HS-27A (cell line): ENCODE measurements around the gene RBPMS2.

ENCODE experiments used
- DNase-seq: peaks from one replicate; pipeline ENCODE4 v3.0.0-alpha.2; 2012; ENCODE audit warnings: low read depth, missing footprints

RBPMS2 gene

GRCh38 chr15:64731012-64731804 is 44.2 kb downstream of the RBPMS2 start:
- DNase-seq: peak; percentile 56

- no peak for DNase-seq
Measured at GRCh38 chr15:64730151-64730550, 45.2 kb downstream of the RBPMS2 start.

DNA sequence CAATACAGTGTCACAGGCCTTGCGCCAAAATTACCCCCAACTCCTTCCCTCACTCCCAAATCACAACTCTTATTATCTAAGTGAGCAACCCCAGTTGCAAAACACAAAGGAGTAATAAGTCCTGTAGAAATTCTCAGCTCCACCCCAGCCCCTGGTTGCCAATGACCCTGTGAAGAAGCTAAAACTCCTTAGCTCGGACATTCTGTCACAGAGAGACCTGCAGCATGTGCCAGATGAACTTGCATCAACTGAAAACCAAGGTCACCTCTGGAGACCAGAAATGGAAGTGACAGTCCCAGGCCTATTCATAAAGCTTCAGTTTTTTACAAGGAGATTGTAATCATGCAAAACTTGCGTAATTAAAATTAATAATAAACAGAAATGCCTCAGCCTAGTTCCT is 55.2 kb downstream of the RBPMS2 start:
- no peak for DNase-seq

- DNase-seq: no peak
Measured at GRCh38 chr15:64717735-64718495, 57.5 kb downstream of the RBPMS2 start.

DNA sequence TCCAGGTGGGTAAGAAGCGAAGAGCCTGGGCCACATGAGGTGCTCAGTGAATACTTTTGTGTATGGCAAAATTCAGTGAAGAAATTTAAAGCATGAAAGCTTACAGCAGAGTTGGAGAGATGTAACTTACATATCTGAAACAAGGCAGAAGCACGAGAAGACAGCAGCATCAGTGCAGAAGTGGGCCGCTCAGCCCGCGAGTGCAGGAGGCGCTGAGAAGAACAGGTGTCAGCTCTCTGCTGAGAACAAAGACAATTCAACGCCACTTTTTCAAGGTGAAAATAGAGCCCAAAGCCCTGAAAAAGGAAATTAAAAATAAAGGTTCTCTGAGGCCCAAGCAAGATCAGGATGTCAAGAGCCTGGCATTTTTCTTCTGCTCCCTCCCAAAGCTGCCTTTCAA is 58.3 kb downstream of the RBPMS2 start:
- DNase-seq: no peak

- no peak for DNase-seq
Measured at GRCh38 chr15:64716452-64716851, 58.9 kb downstream of the RBPMS2 start.

- DNase-seq: no peak
Measured at GRCh38 chr15:64713592-64713991, 61.8 kb downstream of the RBPMS2 start.

GRCh38 chr15:64712353-64712752 is 63.0 kb downstream of the RBPMS2 start:
- no peak for DNase-seq

GRCh38 chr15:64710676-64711428 is 64.5 kb downstream of the RBPMS2 start:
- no peak for DNase-seq

DNA sequence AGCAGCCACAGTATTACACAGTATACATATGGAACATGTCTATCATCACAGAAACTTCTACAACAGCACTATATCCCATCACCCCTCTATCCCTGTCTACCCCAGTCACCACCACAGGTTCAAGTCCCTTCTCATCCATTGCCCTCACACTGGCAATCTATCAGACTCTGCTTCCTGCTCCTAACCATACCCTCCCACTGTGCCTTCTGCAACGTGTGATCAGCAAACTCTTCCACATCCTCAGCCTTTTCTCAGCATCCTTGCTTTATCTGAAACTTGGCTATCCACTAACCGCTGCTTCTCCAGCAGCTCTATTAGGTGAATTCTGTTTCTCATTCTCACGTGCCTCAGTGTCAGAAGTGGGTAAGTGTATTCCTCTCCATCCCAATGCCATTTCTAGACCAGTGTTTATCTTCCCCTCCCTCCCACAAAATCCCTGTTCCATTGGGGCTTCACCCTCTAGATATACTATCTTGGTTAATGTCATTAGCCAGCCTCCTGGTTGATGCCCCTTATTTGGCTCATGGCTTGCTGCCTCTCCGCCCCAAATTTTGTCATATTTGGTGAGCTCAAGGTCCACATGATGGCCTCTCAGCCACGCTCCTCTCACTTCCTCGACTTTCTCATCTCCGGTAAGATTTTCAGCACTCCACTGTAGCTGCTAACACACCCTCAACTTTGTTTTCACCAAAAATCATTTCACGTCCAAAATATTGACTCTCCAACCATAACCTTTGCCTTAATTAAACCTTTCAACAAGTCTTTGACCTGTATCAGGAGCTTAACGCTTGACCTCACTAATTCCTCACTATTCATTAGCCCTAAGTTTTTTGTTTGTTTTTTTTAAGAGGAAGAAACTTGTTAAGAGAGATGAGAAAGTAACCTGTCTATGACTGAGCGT is 69.1 kb downstream of the RBPMS2 start:
- DNase-seq: no peak

GRCh38 chr15:64705006-64705405 is 70.4 kb downstream of the RBPMS2 start:
- DNase-seq: no peak

DNA sequence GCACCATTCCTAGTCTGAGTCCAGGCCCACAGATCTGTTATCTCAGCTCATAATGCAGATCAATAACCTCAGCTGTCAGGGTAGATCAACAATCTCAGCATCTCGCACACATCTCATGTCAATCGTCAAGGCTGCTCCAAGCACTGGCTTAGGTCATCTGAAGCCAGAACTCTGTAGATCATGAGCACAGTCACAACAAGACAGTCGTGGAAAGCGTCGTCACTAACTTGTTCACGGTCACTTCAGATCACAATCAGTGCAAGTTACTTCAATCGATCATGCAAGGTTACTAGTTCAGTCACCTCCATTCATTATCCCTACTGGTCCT is 71.8 kb downstream of the RBPMS2 start:
- DNase-seq: no peak

- peak; percentile 81 for DNase-seq
Measured at GRCh38 chr15:64702816-64703631, 72.4 kb downstream of the RBPMS2 start.

DNA sequence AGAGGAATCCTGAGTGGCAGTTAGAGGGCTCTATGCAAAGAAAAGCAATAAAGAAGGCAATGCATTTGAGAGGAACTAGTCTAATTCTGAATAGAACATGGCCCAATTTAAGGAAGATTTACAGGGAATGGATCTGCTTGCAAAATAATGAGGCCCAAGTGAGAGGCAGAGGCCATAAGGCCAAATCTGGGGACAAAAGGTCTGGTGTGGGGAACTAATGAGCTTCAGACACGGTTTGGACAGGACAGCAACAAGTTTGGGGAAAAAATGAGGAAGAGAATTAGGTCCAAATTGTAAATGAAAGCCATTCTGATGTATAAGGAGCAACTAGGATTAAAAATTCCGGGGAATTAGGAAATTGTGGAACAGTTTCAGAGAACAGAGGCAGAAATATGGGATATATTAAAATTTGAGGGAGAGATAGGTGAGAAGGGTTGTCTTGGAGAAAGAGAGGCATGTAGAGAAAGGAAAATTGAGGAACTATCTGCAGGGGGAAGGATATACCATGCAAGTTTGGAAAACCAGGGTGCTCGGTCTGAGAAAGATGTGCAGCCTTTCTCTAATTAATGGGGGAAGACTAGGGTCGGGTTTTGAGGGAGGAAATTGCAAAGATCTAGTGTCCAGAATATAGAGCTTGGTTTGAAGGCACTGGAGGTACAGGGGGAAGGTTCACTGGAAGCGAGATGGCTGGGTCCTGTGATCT is 73.8 kb downstream of the RBPMS2 start:
- DNase-seq: no peak

DNA sequence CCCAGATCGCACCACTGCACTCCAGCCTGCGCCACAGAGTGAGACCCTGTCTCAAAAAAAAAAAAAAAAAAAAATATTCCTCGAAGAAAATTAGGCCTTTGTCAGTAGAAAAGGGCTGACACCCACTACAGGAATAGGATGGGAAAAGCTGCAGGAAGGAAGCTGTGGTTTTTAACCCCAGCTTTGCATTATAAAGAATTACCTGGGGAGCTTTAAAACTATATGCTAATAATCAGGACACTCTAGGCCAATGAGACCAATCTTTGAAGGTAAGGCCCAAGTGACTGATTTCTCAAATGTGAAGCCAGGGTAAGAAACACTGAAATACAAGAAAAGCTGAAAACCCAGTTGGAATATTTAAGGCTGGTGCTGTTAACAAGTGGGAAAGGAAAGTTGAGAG is 74.3 kb downstream of the RBPMS2 start:
- no peak for DNase-seq

- no peak for DNase-seq
Measured at GRCh38 chr15:64699751-64700388, 75.5 kb downstream of the RBPMS2 start.

DNA sequence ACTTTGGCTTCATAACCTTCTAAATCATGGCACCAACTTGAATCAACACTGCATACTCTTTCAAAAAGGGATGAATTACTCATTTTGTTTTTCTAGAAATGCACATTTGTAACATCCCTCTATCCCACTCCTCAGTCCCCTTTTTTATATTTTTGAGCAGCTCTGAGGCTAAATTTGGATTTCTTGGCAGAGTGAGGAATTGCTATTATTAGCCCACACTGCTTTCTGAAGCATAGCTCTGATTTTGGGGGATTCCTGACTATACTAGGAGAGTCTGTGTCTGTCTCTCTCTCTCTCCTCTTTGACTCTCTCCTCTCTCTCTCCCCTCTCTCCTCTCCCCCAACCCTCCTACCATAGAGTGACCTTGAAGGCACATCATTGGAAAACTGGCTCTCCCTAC is 76.6 kb downstream of the RBPMS2 start:
- DNase-seq: no peak

- no peak for DNase-seq
Measured at GRCh38 chr15:64697911-64698369, 77.4 kb downstream of the RBPMS2 start.

- DNase-seq: no peak
Measured at GRCh38 chr15:64696481-64696880, 78.9 kb downstream of the RBPMS2 start.

- DNase-seq: no peak
Measured at GRCh38 chr15:64695561-64695992, 79.8 kb downstream of the RBPMS2 start.
